H1 (cell line): ENCODE measurements around the gene SDR39U1. TPM values are rescaled to one million over a fixed set of nuclear protein-coding genes. Genes with fewer than 3 reads are reported as not detected.
A peak's percentile ranks its signal among the peaks of the same experiment; 100 is the strongest.

ENCODE experiments used
- CTCF ChIA-PET: fragments of 300-600 bp; sonication (Branson Sonifier 250); formaldehyde crosslinking; loops from one replicate; lab custom pipeline; 2021; ENCODE audit not compliant: partially characterized antibody; lab: Charles Lee
- POLR2A ChIA-PET: fragments of 300-600 bp; sonication (Branson Sonifier 250); formaldehyde crosslinking; loops from one replicate; lab custom pipeline; 2021; ENCODE audit warnings: inconsistent platforms; ENCODE audit not compliant: partially characterized antibody; lab: Charles Lee
- DNase-seq, 2 experiments: peaks; one replicate each; pipeline versions ENCODE4 v3.0.0 to v3.0.0-alpha.2; 2010 to 2022; ENCODE audit warnings: low spot score in 2 of 2, low read depth in 1 of 2, mixed read lengths in 1 of 2
- FAIRE-seq: peaks from 2 replicates; lab custom pipeline; 2011; peaks lifted over from hg19 to GRCh38; lab: Jason Lieb, UNC
- H2AFZ ChIP-seq: 2 replicates; pipeline ENCODE4 v1.8.1; 2012; ENCODE audit warnings: low read length, inconsistent platforms
- H2AK5ac ChIP-seq: 2 replicates; pipeline ENCODE4 v1.6.1; 2013; ENCODE audit warnings: low read depth, low read length
- H2BK120ac ChIP-seq: replicated peaks from 2 replicates; pipeline ENCODE3; 2013; ENCODE audit warnings: low read depth, low read length, inconsistent platforms
- H2BK12ac ChIP-seq: 2 replicates; pipeline ENCODE4 v1.6.1; 2013; ENCODE audit warnings: low read depth, low read length
- H2BK15ac ChIP-seq: 2 replicates; pipeline ENCODE4 v1.6.1; 2013; ENCODE audit warnings: low read length
- H2BK20ac ChIP-seq: 2 replicates; pipeline ENCODE4 v1.6.1; 2013; ENCODE audit warnings: low read length
- H2BK5ac ChIP-seq: 2 replicates; pipeline ENCODE4 v1.6.1; 2013; ENCODE audit warnings: low read depth, low read length
- H3K14ac ChIP-seq: 2 replicates; pipeline ENCODE4 v1.6.1; 2013; ENCODE audit warnings: inconsistent platforms; ENCODE audit not compliant: insufficient read length
- H3K18ac ChIP-seq: 2 replicates; pipeline ENCODE4 v1.6.1; 2013; ENCODE audit warnings: low read length; ENCODE audit errors: extremely low read depth
- H3K23ac ChIP-seq: 2 replicates; pipeline ENCODE4 v1.6.1; 2013; ENCODE audit warnings: inconsistent platforms; ENCODE audit not compliant: insufficient read length
- H3K23me2 ChIP-seq: 2 replicates; pipeline ENCODE4 v1.6.1; 2013; ENCODE audit warnings: low read depth, low read length
- H3K27ac ChIP-seq: 2 replicates; pipeline ENCODE4 v1.6.1; 2011; ENCODE audit warnings: low read depth, low read length, inconsistent platforms
- H3K27me3 ChIP-seq, 4 experiments: replicated peaks in 1 of 4; 1 replicate in 1 of 4; 2 replicates in 3 of 4; pipeline versions ENCODE4 v1.6.1 to v1.8.1; 2011 to 2013; ENCODE audit warnings: low read length in 3 of 4, mild to moderate bottlenecking in 3 of 4, inconsistent platforms in 2 of 4, mixed read lengths in 2 of 4, moderate library complexity in 1 of 4; ENCODE audit not compliant: control insufficient read depth in 3 of 4, insufficient read depth in 3 of 4; ENCODE audit errors: extremely low read depth in 1 of 4
- H3K36me3 ChIP-seq, 4 experiments: 2 replicates each; pipeline versions ENCODE4 v1.6.1 to v1.8.1; 2011 to 2013; ENCODE audit warnings: mild to moderate bottlenecking in 4 of 4, low read length in 3 of 4, moderate library complexity in 2 of 4, control low read depth in 1 of 4, inconsistent platforms in 1 of 4; ENCODE audit not compliant: insufficient read depth in 4 of 4, control insufficient read depth in 2 of 4
- H3K4ac ChIP-seq: replicated peaks from 2 replicates; pipeline ENCODE3; 2013; ENCODE audit warnings: low read length, low read depth, mixed read lengths, inconsistent platforms; ENCODE audit not compliant: insufficient read length
- H3K4me1 ChIP-seq, 4 experiments: replicated peaks in 1 of 4; 1 replicate in 1 of 4; 2 replicates in 3 of 4; pipeline versions ENCODE4 v1.6.1 to v1.8.1; 2011 to 2013; ENCODE audit warnings: low read length in 3 of 4, inconsistent platforms in 2 of 4, mixed read lengths in 1 of 4; ENCODE audit not compliant: insufficient read depth in 4 of 4, control insufficient read depth in 3 of 4
- H3K4me2 ChIP-seq, 2 experiments: 2 replicates each; pipeline versions ENCODE4 v1.6.1 to v1.8.1; 2011 to 2013; ENCODE audit warnings: low read depth in 2 of 2, low read length in 2 of 2, control low read depth in 1 of 2, inconsistent platforms in 1 of 2, mild to moderate bottlenecking in 1 of 2; ENCODE audit not compliant: insufficient read depth in 1 of 2
- H3K4me3 ChIP-seq, 4 experiments: fragments of 200-600, 300-600 bp in 1 of 4; sonication (generic), shearing (Covaris generic), sonication (Bioruptor Twin) in 1 of 4; 2 replicates each; pipeline versions ENCODE4 v1.5.1 to v1.8.1; 2011 to 2016; ENCODE audit warnings: low read length in 4 of 4, low read depth in 3 of 4, control low read depth in 2 of 4, inconsistent platforms in 2 of 4, mild to moderate bottlenecking in 2 of 4, mixed read lengths in 1 of 4, moderate library complexity in 1 of 4; ENCODE audit not compliant: insufficient read depth in 2 of 4; ENCODE audit errors: extremely low read depth in 1 of 4
- H3K56ac ChIP-seq: replicated peaks from 2 replicates; pipeline ENCODE3; 2013; ENCODE audit warnings: low read depth, mild to moderate bottlenecking, mixed read lengths, low read length, inconsistent platforms; ENCODE audit not compliant: insufficient read length
- H3K79me1 ChIP-seq: 2 replicates; pipeline ENCODE4 v1.6.1; 2013; ENCODE audit warnings: low read depth, low read length, control low read depth
- H3K79me2 ChIP-seq, 2 experiments: 2 replicates each; pipeline versions ENCODE4 v1.6.1 to v1.8.1; 2012 to 2013; ENCODE audit warnings: low read length in 2 of 2, mild to moderate bottlenecking in 2 of 2, inconsistent platforms in 1 of 2; ENCODE audit not compliant: insufficient read depth in 2 of 2, control insufficient read depth in 1 of 2
- H3K9ac ChIP-seq, 4 experiments: replicated peaks in 1 of 4; 1 replicate in 1 of 4; 2 replicates in 3 of 4; pipeline versions ENCODE4 v1.6.1 to v1.8.1; 2011 to 2013; ENCODE audit warnings: low read depth in 3 of 4, low read length in 3 of 4, control low read depth in 2 of 4, mild to moderate bottlenecking in 2 of 4, moderate library complexity in 2 of 4, inconsistent platforms in 1 of 4; ENCODE audit errors: extremely low read depth in 1 of 4
- H3K9me3 ChIP-seq, 2 experiments: 2 replicates each; pipeline versions ENCODE4 v1.6.1 to v1.8.1; 2012 to 2013; ENCODE audit warnings: mild to moderate bottlenecking in 2 of 2, moderate library complexity in 2 of 2, control low read depth in 1 of 2, inconsistent platforms in 1 of 2, low read depth in 1 of 2, low read length in 1 of 2, mixed read lengths in 1 of 2; ENCODE audit not compliant: insufficient read depth in 2 of 2
- H4K20me1 ChIP-seq, 2 experiments: replicated peaks in 1 of 2; 2 replicates each; pipeline versions ENCODE3 to v1.8.1; 2011 to 2013; ENCODE audit warnings: inconsistent platforms in 2 of 2, low read length in 2 of 2, mild to moderate bottlenecking in 1 of 2; ENCODE audit not compliant: insufficient read depth in 2 of 2, control insufficient read depth in 1 of 2
- H4K5ac ChIP-seq: 2 replicates; pipeline ENCODE4 v1.6.1; 2013; ENCODE audit warnings: low read length, low read depth, mixed read lengths, inconsistent platforms; ENCODE audit not compliant: insufficient read length
- H4K8ac ChIP-seq: 2 replicates; pipeline ENCODE4 v1.8.0; 2013; ENCODE audit warnings: mild to moderate bottlenecking, moderate library complexity, low read length, inconsistent platforms; ENCODE audit not compliant: insufficient read depth; ENCODE audit errors: extremely low read depth
- H4K91ac ChIP-seq: replicated peaks from 2 replicates; pipeline ENCODE3; 2013; ENCODE audit warnings: low read length, mixed read lengths, inconsistent platforms; ENCODE audit not compliant: insufficient read length
- ASH2L ChIP-seq: fragments of 200-600, 300-600 bp; sonication (generic); IDR thresholded peaks from one replicate; pipeline ENCODE4 v1.7.1; 2017; ENCODE audit warnings: low read length
- BRCA1 ChIP-seq: IDR thresholded peaks from 2 replicates; pipeline ENCODE4 v1.6.1; 2012; ENCODE audit warnings: low read depth, low read length, improper control_type of control experiment
- POLR2A ChIP-seq, 2 experiments: IDR thresholded peaks; 1 replicate in 1 of 2; 2 replicates in 1 of 2; pipeline ENCODE4 v1.6.1; 2011; ENCODE audit warnings: low read depth in 2 of 2, low read length in 2 of 2, mild to moderate bottlenecking in 2 of 2; ENCODE audit errors: control extremely low read depth in 1 of 2
- TAF1 ChIP-seq: IDR thresholded peaks from 2 replicates; pipeline ENCODE4 v1.6.1; 2011; ENCODE audit warnings: mild to moderate bottlenecking, low read depth, low read length
- YY1 ChIP-seq: IDR thresholded peaks from 2 replicates; pipeline ENCODE4 v1.6.1; 2011; ENCODE audit warnings: low read depth, mild to moderate bottlenecking, low read length
- WGBS, 2 experiments: shearing (Covaris generic) in 1 of 2; methylation state at CpG; one replicate each; pipeline versions ENCODE4 v1.1.6 to v1.1.7; 2013 to 2015; ENCODE audit warnings: low lambda C conversion rate in 2 of 2, mixed read lengths in 2 of 2, inconsistent platforms in 1 of 2, low coverage in 1 of 2, missing lambda C conversion rate in 1 of 2; ENCODE audit not compliant: insufficient replicate concordance in 2 of 2, insufficient coverage in 1 of 2, insufficient read length in 1 of 2; ENCODE audit errors: extremely low coverage in 1 of 2, missing lambda C conversion rate in 1 of 2; 5-methylcytosine and 5-hydroxymethylcytosine counted together
- polyA plus RNA-seq, 7 experiments: library from polyadenylated mRNA; depleted of rRNA in 3 of 7; stranded (reverse) in 5 of 7; unstranded in 2 of 7; fragments of >200 nt in 5 of 7; fragments of 200-250 nt in 2 of 7; gene quantifications; 1 replicate in 5 of 7; 2 replicates in 1 of 7; 4 replicates in 1 of 7; pipeline versions ENCODE4 v1.2.1 to v1.2.3, GENCODE V29; 2011 to 2013; ENCODE audit warnings: missing spikeins in 2 of 7, mixed read lengths in 2 of 7
- total RNA-seq: library from RNA; stranded (reverse); fragmentation: NEBNext Ultra II Directional; extraction: Animal tissue kit (Norgen Biotek cat#: 25700); gene quantifications from 2 replicates; pipeline ENCODE4 v1.2.1, GENCODE V29; 2021

The SDR39U1 gene
- total and polyA plus RNA-seq, 2 of the 8 experiments (the other 6 are each of a cell fraction or from before 2014, with no cell fraction given): 46.7 to 98.8 TPM

GRCh38 chr14:24430143-24430681, 12.4 kb downstream of the SDR39U1 start:
- Histone ChIP-seq H4K8ac (no peak overlapping the region; the same call in 1 of the 2 replicates), H2AFZ (no peak overlapping the region)
- peak in 1 of 2 experiments; percentile 82 for DNase-seq

More at GRCh38 chr14:24430143-24430681, 12.4 kb downstream of the SDR39U1 start:
- Histone ChIP-seq H4K5ac (no peak overlapping the region), H3K23me2 (peaks cover 5% of the 10 kb centered on the region; the same call in 1 of the 2 replicates), H2BK120ac (no peak overlapping the region), H3K4me2 (peak overlapping the region; percentile 85 to 89), H3K9me3 (no peaks in the 10 kb centered on the region), H3K79me1 (no peaks in the 10 kb centered on the region), H2BK15ac (no peak overlapping the region), H3K18ac (no peak overlapping the region), H2BK12ac (peak overlapping the region; percentile 53; the same call in 1 of the 2 replicates), H2AK5ac (no peak overlapping the region), H3K4me3 (peak overlapping the region; percentile 52 to 76 (median 72)), H3K14ac (no peak overlapping the region), H3K4ac (no peak overlapping the region), H4K20me1 (peaks cover 0 to 3% of the 10 kb centered on the region in 2 experiments), H3K4me1 (peaks cover 6 to 21% (median 15%) of the 10 kb centered on the region in 4 experiments), H3K56ac (no peak overlapping the region), H2BK20ac (no peak overlapping the region), H3K9ac (peak overlapping the region; percentile 12 to 84 (median 29); a peak in 5 of 7 replicates), H3K27ac (peak overlapping the region; percentile 54; the same call in 1 of the 2 replicates), H3K36me3 (0 out of 8 replicates have a peak, but pooled peaks cover 0 to 4% (median 0%) of the 10 kb centered on the region in 4 experiments), H3K23ac (no peak overlapping the region), H3K27me3 (peaks cover 0 to 17% (median 1%) of the 10 kb centered on the region in 4 experiments; a peak in 3 of 7 replicates), H4K91ac (no peak overlapping the region), H2BK5ac (0 out of 2 replicates have a peak overlapping the region, but pooled peaks have one; percentile 15), H3K79me2 (no peaks in the 10 kb centered on the region)
- TF ChIP-seq YY1: 0 out of 2 replicates have a peak, but pooled peaks have one; percentile 4
- TF ChIP-seq POLR2A (IDR thresholded peaks at IDR 0.05; ENCODE audit: control extremely low read depth in 1 of 2, low read depth in 2 of 2, low read length in 2 of 2): peak in 1 of 2 experiments; percentile 67; a peak in 2 of 3 replicates
- TF ChIP-seq TAF1: 0 out of 2 replicates have a peak, but pooled peaks have one; percentile 21
- peak; percentile 49 for TF ChIP-seq ASH2L
- no peak for TF ChIP-seq BRCA1
- no peak for FAIRE-seq
- ChIA-PET POLR2A (interaction anchor here (0.6 to 5.4 kb wide), 22 partner anchors 12 to 289 kb away, joined by 3 to 46 read pairs (median 5); partner anchors contain the start of genes ADCY4, EMC9, NFATC4 and NYNRIN), CTCF (interaction anchor here (1.4 to 21.3 kb wide), 19 partner anchors 10 to 150 kb away, joined by 3 to 664 read pairs (median 21); partner anchors contain the start of genes ADCY4, CIDEB, DHRS1 and NFATC4)
- 2% methylated on average over 26 of the region's 28 CpGs; no CpG with 5 or more reads in 1 of the 2 experiments for WGBS, 2 experiments
